SU-DHL-6 (cell line): ENCODE results near the gene CDC25C.
A peak's percentile ranks its signal among the peaks of the same experiment; 100 is the strongest.

ENCODE experiments used
- H2AFZ ChIP-seq: fragments of 200-600 bp; sonication (generic); 2 replicates; pipeline ENCODE4 v1.6.1; 2014; ENCODE audit warnings: low read depth, mild to moderate bottlenecking, moderate library complexity, mixed read lengths, antibody characterized with exemption, low read length; ENCODE audit not compliant: severe bottlenecking
- H3F3A ChIP-seq: fragments of 200-600 bp; shearing (Covaris generic); 2 replicates; pipeline ENCODE4 v1.6.0; 2016; ENCODE audit warnings: antibody characterized with exemption, mild to moderate bottlenecking; ENCODE audit not compliant: insufficient read depth
- H3K27ac ChIP-seq: fragments of 200-600 bp; sonication (generic); 2 replicates; pipeline ENCODE4 v1.5.1; 2016; ENCODE audit warnings: low read depth, mild to moderate bottlenecking, low read length, moderate library complexity, mixed read lengths
- H3K27me3 ChIP-seq: fragments of 200-600 bp; sonication (generic), shearing (Covaris generic); 2 replicates; pipeline ENCODE4 v1.6.0; 2014; ENCODE audit warnings: mild to moderate bottlenecking, low read length
- H3K36me3 ChIP-seq: fragments of 200-600 bp; sonication (generic); 2 replicates; pipeline ENCODE4 v1.6.1; 2014; ENCODE audit warnings: mild to moderate bottlenecking, low read length, mixed read lengths
- H3K4me2 ChIP-seq: fragments of 300-600, 200-600 bp; shearing (Covaris generic), sonication (generic); 2 replicates; pipeline ENCODE4 v1.6.0; 2014; ENCODE audit warnings: low read length, low read depth, mild to moderate bottlenecking; ENCODE audit not compliant: poor library complexity, severe bottlenecking
- H3K4me3 ChIP-seq: fragments of 200-600 bp; sonication (generic); 2 replicates; pipeline ENCODE4 v1.5.1; 2014; ENCODE audit warnings: antibody characterized with exemption, low read length, mild to moderate bottlenecking, mixed read lengths; ENCODE audit not compliant: insufficient read depth, poor library complexity, severe bottlenecking
- H3K79me2 ChIP-seq: fragments of 200-600 bp; sonication (generic); 2 replicates; pipeline ENCODE4 v1.6.1; 2014; ENCODE audit warnings: mild to moderate bottlenecking, low read length, moderate library complexity; ENCODE audit not compliant: insufficient read depth
- H3K9ac ChIP-seq: fragments of 200-600 bp; sonication (generic); 2 replicates; pipeline ENCODE4 v1.7.0; 2014; ENCODE audit warnings: mild to moderate bottlenecking, low read length
- H3K9me2 ChIP-seq: fragments of 200-600 bp; sonication (generic); replicated peaks from 2 replicates; pipeline ENCODE4 v1.6.1; 2014; ENCODE audit warnings: low read length; ENCODE audit not compliant: insufficient read depth
- H3K9me3 ChIP-seq: fragments of 200-600 bp; sonication (generic); 2 replicates; pipeline ENCODE4 v1.6.1; 2014; ENCODE audit warnings: low read length, mixed read lengths; ENCODE audit not compliant: insufficient read depth
- H4K20me1 ChIP-seq: fragments of 200-600 bp; sonication (generic); 2 replicates; pipeline ENCODE4 v1.6.1; 2014; ENCODE audit warnings: low read depth, mild to moderate bottlenecking, antibody characterized with exemption, low read length, moderate library complexity, mixed read lengths
- CTCF ChIP-seq: fragments of 200-600 bp; sonication (generic); IDR thresholded peaks from one replicate; pipeline ENCODE4 v1.5.1; 2017; ENCODE audit warnings: antibody characterized with exemption, mild to moderate bottlenecking, low read length, moderate library complexity; ENCODE audit not compliant: insufficient read depth, poor library complexity, severe bottlenecking
- EZH2phosphoT487 ChIP-seq: fragments of 200-600 bp; sonication (generic), shearing (Covaris generic); conservative IDR thresholded peaks from 2 replicates; pipeline ENCODE4 v1.6.1; 2018; ENCODE audit warnings: mild to moderate bottlenecking, antibody characterized with exemption, low read length, moderate library complexity, mixed read lengths

The CDC25C gene

DNA sequence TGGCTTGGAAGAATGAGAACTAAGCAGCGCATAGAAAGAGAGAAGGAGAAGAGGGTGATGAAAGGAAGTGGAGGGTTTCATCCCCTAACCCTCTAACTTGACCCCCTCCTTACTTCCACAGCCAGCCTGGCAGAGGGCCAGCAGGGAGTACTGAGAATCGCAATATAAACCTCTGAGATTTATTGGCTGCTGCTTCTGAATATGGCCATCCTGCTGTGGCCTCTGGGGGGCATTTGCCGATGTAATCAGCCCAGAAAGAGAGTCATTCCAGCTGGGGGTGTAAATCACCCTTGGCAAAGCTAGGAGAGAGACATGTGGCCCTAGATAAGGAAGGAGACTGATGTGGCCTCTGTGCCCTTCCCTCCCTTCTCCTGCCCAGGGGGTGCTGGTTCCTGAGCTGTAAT is 56.2 kb downstream of the CDC25C start:
- no peaks in the 10 kb centered on the region for H4K20me1 ChIP-seq
- no peak overlapping the region for H3K4me2 ChIP-seq
- H3K36me3 ChIP-seq, result no peaks in the 10 kb centered on the region
- H3K27me3 ChIP-seq, result no peaks in the 10 kb centered on the region
- no peak overlapping the region for H2AFZ ChIP-seq
- H3K4me3 ChIP-seq, result no peak overlapping the region
- no peaks in the 10 kb centered on the region for H3K79me2 ChIP-seq
- H3K27ac ChIP-seq, result no peak overlapping the region
- H3F3A ChIP-seq, result no peaks in the 10 kb centered on the region
- no peaks in the 10 kb centered on the region for H3K9me3 ChIP-seq
- H3K9ac ChIP-seq, result no peak overlapping the region
- TF ChIP-seq CTCF (no peak), EZH2phosphoT487 (no peak)
- H3K9me2 ChIP-seq, result no peaks in the 10 kb centered on the region

GRCh38 chr5:138274189-138274853 is 57.3 kb downstream of the CDC25C start, which contains the start of gene GFRA3:
Gene GFRA3, minus strand, starts transcription at chr5:138274621. Its CDS starts 197 bp downstream, at chr5:138274424.
- Histone ChIP-seq H3K9me2 (no peaks in the 10 kb centered on the region), H3K79me2 (no peaks in the 10 kb centered on the region), H3K27me3 (no peaks in the 10 kb centered on the region), H3K9ac (peak within 1 kb of the TSS; percentile 14; the same call in 1 of the 2 replicates), H3K4me3 (peak within 1 kb of the TSS; percentile 8), H3F3A (no peaks in the 10 kb centered on the region), H4K20me1 (no peaks in the 10 kb centered on the region), H2AFZ (peak within 1 kb of the TSS; percentile 57), H3K27ac (no peak within 1 kb of the TSS), H3K4me2 (peak within 1 kb of the TSS; percentile 42), H3K36me3 (no peaks in the 10 kb centered on the region), H3K9me3 (no peaks in the 10 kb centered on the region)
- no peak for TF ChIP-seq EZH2phosphoT487
- TF ChIP-seq CTCF, result no peak

DNA sequence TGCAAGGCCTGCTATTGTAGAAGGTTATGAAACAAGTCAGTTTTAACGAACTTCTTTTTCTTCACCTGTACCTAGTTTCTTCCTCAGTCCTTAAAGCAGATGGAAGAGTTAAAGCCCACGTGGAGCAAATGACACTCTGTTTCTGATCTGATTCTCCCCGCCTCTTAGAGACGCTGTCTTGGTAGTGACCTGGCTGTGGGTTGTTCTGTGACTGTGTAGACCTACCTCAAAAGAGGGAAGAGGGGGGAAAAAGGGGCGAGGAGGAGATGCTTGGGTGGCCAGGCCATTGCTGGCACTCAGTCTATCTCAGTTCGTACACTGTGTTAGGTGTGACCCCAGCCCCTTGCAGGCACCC is 57.8 kb downstream of the CDC25C start:
- no peaks in the 10 kb centered on the region for H3K36me3 ChIP-seq
- H3K9ac ChIP-seq, result peak overlapping the region; percentile 14; the same call in 1 of the 2 replicates
- H3K27me3 ChIP-seq, result no peaks in the 10 kb centered on the region
- H3K9me2 ChIP-seq, result no peaks in the 10 kb centered on the region
- peak overlapping the region; percentile 57 for H2AFZ ChIP-seq
- H3K27ac ChIP-seq, result no peak overlapping the region
- peak overlapping the region; percentile 8 for H3K4me3 ChIP-seq
- peak overlapping the region; percentile 42 for H3K4me2 ChIP-seq
- H4K20me1 ChIP-seq, result no peaks in the 10 kb centered on the region
- no peaks in the 10 kb centered on the region for H3F3A ChIP-seq
- H3K9me3 ChIP-seq, result no peaks in the 10 kb centered on the region
- H3K79me2 ChIP-seq, result no peaks in the 10 kb centered on the region
- TF ChIP-seq EZH2phosphoT487, result no peak
- no peak for TF ChIP-seq CTCF
